Hepatocyte (in vitro differentiated cells): ENCODE results near the gene ACSS1. TPM values are rescaled to one million over a fixed set of nuclear protein-coding genes. Genes with fewer than 3 reads are reported as not detected.

ENCODE experiments used
- DNase-seq: peaks from one replicate; pipeline ENCODE4 v3.0.0-alpha.2; 2016; ENCODE audit warnings: low spot score
- H2AFZ ChIP-seq: fragments of 200-600 bp; sonication (generic); 2 replicates; pipeline ENCODE4 v1.6.0; 2016; ENCODE audit warnings: antibody characterized with exemption, mild to moderate bottlenecking
- H3K27ac ChIP-seq: fragments of 200-600 bp; sonication (generic); 2 replicates; pipeline ENCODE4 v1.5.1; 2016; ENCODE audit warnings: mild to moderate bottlenecking
- H3K27me3 ChIP-seq: fragments of 200-600 bp; sonication (generic); 2 replicates; pipeline ENCODE4 v1.6.1; 2016
- H3K36me3 ChIP-seq: fragments of 200-600 bp; sonication (generic); replicated peaks from 2 replicates; pipeline ENCODE4 v1.5.1; 2016; ENCODE audit warnings: low read depth; ENCODE audit not compliant: insufficient read depth
- H3K4me1 ChIP-seq: fragments of 200-600 bp; sonication (generic); 2 replicates; pipeline ENCODE4 v1.5.1; 2016; ENCODE audit warnings: mild to moderate bottlenecking, moderate library complexity; ENCODE audit not compliant: insufficient read depth
- H3K4me2 ChIP-seq: fragments of 200-600 bp; sonication (generic); 2 replicates; pipeline ENCODE4 v1.6.0; 2016
- H3K4me3 ChIP-seq: fragments of 200-600 bp; sonication (generic); 2 replicates; pipeline ENCODE4 v1.5.1; 2016; ENCODE audit warnings: mild to moderate bottlenecking
- H3K79me2 ChIP-seq: fragments of 200-600 bp; sonication (generic); 2 replicates; pipeline ENCODE4 v1.6.0; 2017; ENCODE audit warnings: mild to moderate bottlenecking
- H3K9me2 ChIP-seq: fragments of 200-600 bp; sonication (generic); replicated peaks from 2 replicates; pipeline ENCODE4 v1.6.0; 2017; ENCODE audit warnings: mild to moderate bottlenecking; ENCODE audit not compliant: insufficient read depth
- H3K9me3 ChIP-seq: fragments of 200-600 bp; sonication (generic); 2 replicates; pipeline ENCODE4 v1.5.1; 2016; ENCODE audit warnings: low read depth, mild to moderate bottlenecking
- H4K20me1 ChIP-seq: fragments of 200-600 bp; sonication (generic); 2 replicates; pipeline ENCODE4 v1.6.0; 2016; ENCODE audit warnings: mild to moderate bottlenecking; ENCODE audit not compliant: insufficient read depth, poor library complexity, severe bottlenecking
- CTCF ChIP-seq: fragments of 200-600 bp; sonication (generic); IDR thresholded peaks from 2 replicates; pipeline ENCODE4 v1.5.1; 2016; ENCODE audit warnings: antibody characterized with exemption, mild to moderate bottlenecking; ENCODE audit not compliant: poor library complexity
- EZH2 ChIP-seq: fragments of 200-600 bp; sonication (generic); IDR thresholded peaks from 2 replicates; pipeline ENCODE4 v1.6.1; 2016; ENCODE audit warnings: antibody characterized with exemption, mild to moderate bottlenecking, borderline replicate concordance
- EZH2phosphoT487 ChIP-seq: fragments of 200-600 bp; sonication (generic); IDR thresholded peaks from one replicate; pipeline ENCODE4 v1.6.1; 2018; ENCODE audit warnings: antibody characterized with exemption, mild to moderate bottlenecking, low read depth, moderate library complexity; ENCODE audit not compliant: unreplicated experiment, severe bottlenecking
- WGBS: methylation state at CpG from one replicate; pipeline ENCODE4 v1.1.6; 2016; ENCODE audit warnings: low lambda C conversion rate; ENCODE audit errors: missing lambda C conversion rate; 5-methylcytosine and 5-hydroxymethylcytosine counted together
- polyA plus RNA-seq: library from polyadenylated mRNA; unstranded; fragments of >200 nt; fragmentation: Nextera tagmentation; extraction: Ambion mirVana; gene quantifications from 2 replicates; pipeline ENCODE4 v1.2.1, GENCODE V29; 2016
- total RNA-seq: library from RNA; depleted of rRNA; stranded (reverse); fragments of >200 nt; gene quantifications from 2 replicates; pipeline ENCODE4 v1.2.3, GENCODE V29; 2014

Gene ACSS1
- total and polyA plus RNA-seq, 2 experiments from 2014 or later: 20.5 to 37.7 TPM

- WGBS: 81% methylated on average over 8 of the region's 8 CpGs
- H3K4me3 ChIP-seq: no peak overlapping the region
Observed at GRCh38 chr20:25055711-25056495, 2.0 kb downstream of the ACSS1 start.

GRCh38 chr20:25054995-25055629, 2.8 kb downstream of the ACSS1 start:
- peaks cover 58% of the 10 kb centered on the region for H3K79me2 ChIP-seq
- H3K9me2 ChIP-seq: no peaks in the 10 kb centered on the region
- no peaks in the 10 kb centered on the region for H3K27me3 ChIP-seq
- H4K20me1 ChIP-seq: peaks cover 30% of the 10 kb centered on the region
- 83% methylated on average over 10 of the region's 10 CpGs for whole genome bisulfite sequencing
- no peak for DNase-seq
- no peak overlapping the region for H3K4me3 ChIP-seq
- H3K4me1 ChIP-seq: peaks cover 59% of the 10 kb centered on the region
- no peak overlapping the region for H2AFZ ChIP-seq
- no peaks in the 10 kb centered on the region for H3K9me3 ChIP-seq
- H3K4me2 ChIP-seq: peak overlapping the region; percentile 94
- peak overlapping the region; percentile 94 for H3K27ac ChIP-seq
- no peaks in the 10 kb centered on the region for H3K36me3 ChIP-seq
- TF ChIP-seq EZH2: no peak
- TF ChIP-seq CTCF: no peak
- no peak for TF ChIP-seq EZH2phosphoT487

More at GRCh38 chr20:25055711-25056495, 2.0 kb downstream of the ACSS1 start:
- Histone ChIP-seq H3K27ac (peak overlapping the region; percentile 94), H3K9me2 (no peaks in the 10 kb centered on the region), H3K27me3 (peaks cover under 1% of the 10 kb centered on the region), H3K4me2 (peak overlapping the region; percentile 94), H4K20me1 (peaks cover 23% of the 10 kb centered on the region), H3K36me3 (no peaks in the 10 kb centered on the region), H3K9me3 (no peaks in the 10 kb centered on the region), H3K79me2 (peaks cover 50% of the 10 kb centered on the region), H2AFZ (no peak overlapping the region), H3K4me1 (peaks cover 60% of the 10 kb centered on the region)
- no peak for TF ChIP-seq EZH2phosphoT487
- no peak for TF ChIP-seq EZH2
- no peak for TF ChIP-seq CTCF
- DNase-seq: no peak

- no peaks in the 10 kb centered on the region for H3K36me3 ChIP-seq
- H3K9me2 ChIP-seq: no peaks in the 10 kb centered on the region
- H4K20me1 ChIP-seq: peaks cover 34% of the 10 kb centered on the region
- H3K4me2 ChIP-seq: peak overlapping the region; percentile 53
- TF ChIP-seq EZH2phosphoT487 (no peak), EZH2 (no peak), CTCF (no peak)
- H3K4me3 ChIP-seq: no peak overlapping the region
- H3K9me3 ChIP-seq: no peaks in the 10 kb centered on the region
- H3K27me3 ChIP-seq: no peaks in the 10 kb centered on the region
- no peak overlapping the region for H2AFZ ChIP-seq
- DNase-seq: no peak
- peaks cover 64% of the 10 kb centered on the region for H3K79me2 ChIP-seq
- 71% methylated on average over 3 of the region's 3 CpGs for WGBS
- H3K27ac ChIP-seq: peak overlapping the region; percentile 46
- peaks cover 56% of the 10 kb centered on the region for H3K4me1 ChIP-seq
Observed at GRCh38 chr20:25054096-25054820, 3.7 kb downstream of the ACSS1 start.
